CD4-positive, alpha-beta T cell treated with Interleukin-15 for 4 hours (primary cell): ENCODE measurements around the gene SLAIN2.
"Not testable (repeated sequence)": the region's sequence is repeated elsewhere in the genome, so short reads cannot be mapped to it uniquely, and the experiment has no call there.

ENCODE experiments used
- DNase-seq: peaks from one replicate; pipeline ENCODE4 v3.0.0-alpha.2; 2020; ENCODE audit warnings: low spot score

The SLAIN2 gene

DNA sequence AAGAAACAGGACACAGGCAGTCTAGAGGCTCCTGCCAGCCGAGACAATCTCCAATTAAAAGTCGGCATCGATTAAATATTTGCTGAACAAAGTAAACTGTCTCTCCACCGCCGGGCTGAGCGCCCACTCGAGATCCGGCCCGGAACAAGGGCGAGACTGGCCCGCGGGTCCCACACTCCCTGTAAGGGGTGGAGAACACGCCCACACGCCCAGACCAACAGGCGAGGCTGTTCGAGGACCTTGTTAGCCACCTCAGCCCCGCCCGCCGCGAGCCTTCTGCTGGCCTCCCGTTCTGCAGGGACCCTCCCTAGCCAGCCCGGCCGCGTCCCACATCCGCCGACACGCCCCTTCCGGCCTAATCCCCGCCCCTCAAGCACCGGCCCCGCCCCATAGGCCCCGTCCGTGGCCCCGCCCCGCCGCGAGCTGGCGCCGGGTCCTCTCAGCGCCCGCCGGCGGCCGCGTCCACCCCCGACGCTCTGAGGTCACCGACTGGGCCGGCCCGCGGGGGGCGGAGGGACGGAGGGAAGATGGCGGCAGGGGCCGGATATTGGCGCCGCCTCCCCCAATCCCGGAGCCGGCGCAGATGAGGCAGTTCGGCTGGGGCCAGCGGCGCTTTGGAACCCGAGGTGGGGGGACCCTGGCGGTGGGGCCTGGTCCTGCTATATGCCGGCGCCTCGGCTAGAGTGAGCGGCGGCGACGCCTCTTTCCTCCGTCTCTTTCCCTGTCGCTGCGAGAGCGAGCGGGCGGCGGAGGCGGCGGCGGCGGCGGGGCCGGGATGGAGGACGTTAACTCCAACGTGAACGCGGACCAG lies at the start of gene SLAIN2:
Gene SLAIN2, plus strand, starts transcription at position 565 of the 811 bp plus-strand sequence. Its CDS starts 211 bp downstream, at position 776.
- peak; percentile 98 for DNase-seq

- DNase-seq, result not testable (repeated sequence)
Measured at GRCh38 chr4:48292218-48292790, 49.0 kb upstream of the SLAIN2 start.

- no peak for DNase-seq
Measured at GRCh38 chr4:48295116-48295515, 46.2 kb upstream of the SLAIN2 start.

DNA sequence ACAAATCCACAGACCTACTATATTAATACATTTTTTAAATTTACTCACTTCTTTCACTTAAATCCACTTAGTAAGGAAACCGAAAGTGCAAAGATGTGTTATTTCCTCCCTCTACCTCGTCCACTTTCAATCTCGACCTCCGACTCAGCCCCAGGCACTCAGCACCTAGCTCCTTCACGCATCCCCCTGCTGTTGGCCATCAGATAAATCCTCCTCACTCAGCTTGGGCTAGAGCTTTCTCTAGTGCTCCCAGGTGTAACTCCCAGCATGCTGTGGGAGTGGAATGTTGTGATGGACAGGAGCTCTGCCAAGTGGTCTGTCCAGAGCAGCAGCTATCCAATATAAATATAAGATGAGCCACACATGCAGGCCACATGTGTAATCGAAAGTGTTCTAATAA lies 45.0 kb upstream of the SLAIN2 start:
- peak; percentile 2 for DNase-seq

DNA sequence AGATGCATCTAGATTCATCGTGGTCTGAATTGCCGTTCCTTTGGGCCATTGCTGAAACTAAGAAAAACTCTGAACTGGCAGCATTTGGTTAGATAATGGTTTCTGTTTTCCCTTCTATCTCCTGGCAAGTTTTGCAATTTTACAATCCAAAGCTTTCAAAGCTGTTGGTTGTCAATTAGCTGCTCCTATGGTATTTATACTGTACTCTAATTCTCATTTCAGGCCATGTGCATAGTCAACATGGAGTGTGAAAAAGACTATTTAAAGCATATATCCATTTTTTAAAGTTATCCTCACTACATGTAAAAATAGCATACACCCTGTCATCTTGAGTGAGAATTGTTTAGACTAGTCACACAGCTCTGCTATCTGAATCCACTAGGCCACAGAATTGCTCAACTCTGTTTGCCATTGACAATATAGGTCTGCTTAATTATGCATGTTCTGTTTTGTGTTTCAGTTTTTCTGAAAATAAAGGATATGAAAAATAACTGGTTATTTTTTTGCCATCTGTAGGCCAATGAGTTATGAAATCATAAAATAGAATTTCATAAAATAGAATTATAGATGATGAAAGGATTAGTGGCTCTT lies 44.0 kb upstream of the SLAIN2 start:
- DNase-seq, result no peak

GRCh38 chr4:48299560-48299959 lies 41.8 kb upstream of the SLAIN2 start:
- DNase-seq, result no peak

- no peak for DNase-seq
Measured at GRCh38 chr4:48300004-48300403, 41.3 kb upstream of the SLAIN2 start.

GRCh38 chr4:48305508-48305907 lies 35.8 kb upstream of the SLAIN2 start:
- no peak for DNase-seq

DNA sequence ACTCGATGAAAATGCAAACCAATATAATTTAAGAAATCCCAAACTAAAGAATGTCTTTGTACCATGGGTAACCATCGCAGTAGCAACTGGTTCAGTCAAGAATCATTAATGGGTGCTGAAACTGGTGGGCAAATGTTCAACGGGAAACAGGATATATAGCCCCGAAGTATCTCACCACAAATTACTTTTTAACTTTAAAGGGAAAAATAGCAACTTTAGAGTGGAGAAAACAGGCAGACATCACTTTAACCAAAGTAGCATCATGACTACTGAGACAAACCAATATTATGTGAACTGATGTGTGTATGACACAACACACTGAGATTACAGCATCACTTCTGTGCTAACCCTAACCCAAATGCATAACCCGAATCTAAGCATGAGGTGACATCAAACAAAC lies 33.8 kb upstream of the SLAIN2 start:
- no peak for DNase-seq

DNA sequence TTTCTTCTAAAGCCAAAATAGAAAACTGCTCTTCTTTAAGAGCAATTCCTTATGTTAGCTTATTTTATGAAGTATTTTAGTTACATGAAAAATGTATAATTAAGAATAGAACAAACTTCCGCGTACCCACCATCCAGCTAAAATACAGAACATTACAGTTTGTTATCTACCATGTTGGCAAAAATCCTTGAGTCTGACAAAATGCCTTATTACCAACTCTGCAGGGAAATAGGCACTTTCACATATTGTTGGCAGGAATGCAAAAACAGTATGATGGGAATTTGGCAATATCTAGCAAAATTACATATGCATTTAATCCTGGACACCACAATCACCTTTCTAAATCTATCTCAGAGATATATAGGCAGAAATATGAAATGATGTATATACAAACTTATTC lies 32.4 kb upstream of the SLAIN2 start:
- no peak for DNase-seq

- no peak for DNase-seq
Measured at GRCh38 chr4:48311896-48312295, 29.4 kb upstream of the SLAIN2 start.

- not testable (repeated sequence) for DNase-seq
Measured at GRCh38 chr4:48314746-48315145, 26.6 kb upstream of the SLAIN2 start.

DNA sequence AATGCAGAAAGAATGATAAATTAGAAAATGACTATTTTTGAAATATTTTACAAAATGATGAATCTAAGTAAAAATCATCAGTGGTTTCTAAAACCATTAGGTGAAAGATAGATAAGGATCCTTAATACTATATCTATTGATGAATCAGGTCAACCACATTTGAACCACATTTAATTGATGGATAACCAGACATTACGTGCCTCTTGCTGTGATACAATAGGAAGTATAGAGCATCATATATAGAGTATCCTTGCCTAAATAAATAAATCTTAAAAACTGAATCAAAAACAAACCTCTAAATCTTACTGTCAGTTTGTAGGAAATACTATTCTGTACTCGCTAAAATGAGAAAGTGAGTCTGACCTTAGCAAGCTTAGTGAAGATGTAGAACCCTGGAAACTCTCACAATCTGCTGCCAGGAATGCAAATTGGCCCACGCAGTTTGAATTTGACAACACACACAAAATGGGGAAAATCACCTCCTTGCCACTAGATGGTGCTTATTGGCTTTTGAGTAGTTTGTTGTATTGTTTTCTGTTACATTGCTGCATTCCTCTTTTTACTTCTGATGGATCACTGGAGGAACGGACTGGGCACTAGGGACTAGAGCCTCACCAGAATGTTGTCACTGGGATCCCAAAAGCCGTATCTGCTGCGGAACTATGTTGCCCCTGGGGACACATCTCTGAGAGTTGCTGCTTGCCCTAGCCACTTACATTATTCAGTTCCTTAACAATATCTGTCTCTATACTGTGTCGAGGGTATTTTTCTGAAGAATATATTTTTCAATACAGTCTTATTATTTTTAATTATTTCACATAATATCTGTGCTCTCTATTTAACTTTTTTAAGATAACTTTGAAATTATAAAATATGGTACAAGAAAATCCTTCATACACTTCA lies 25.4 kb upstream of the SLAIN2 start:
- peak; percentile 36 for DNase-seq

DNA sequence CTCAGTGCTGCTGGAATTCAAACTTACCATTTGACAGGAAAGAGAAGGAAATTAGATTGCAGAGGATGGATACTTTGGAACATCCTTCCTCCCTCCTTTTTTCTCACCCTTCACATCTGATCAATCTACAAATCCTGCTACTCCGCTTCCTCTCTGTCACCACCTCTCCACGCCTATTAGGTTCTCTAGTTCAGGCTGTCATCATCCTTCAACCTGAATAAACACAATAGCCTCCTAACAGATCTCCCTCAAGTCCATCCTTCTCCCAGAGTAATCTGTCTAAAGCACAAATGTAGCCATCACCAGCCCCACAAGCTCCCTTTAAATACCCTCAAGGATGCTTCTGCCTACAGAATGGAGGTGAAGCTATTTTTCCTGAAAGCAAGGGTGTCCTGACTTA lies 20.0 kb upstream of the SLAIN2 start:
- DNase-seq, result no peak

DNA sequence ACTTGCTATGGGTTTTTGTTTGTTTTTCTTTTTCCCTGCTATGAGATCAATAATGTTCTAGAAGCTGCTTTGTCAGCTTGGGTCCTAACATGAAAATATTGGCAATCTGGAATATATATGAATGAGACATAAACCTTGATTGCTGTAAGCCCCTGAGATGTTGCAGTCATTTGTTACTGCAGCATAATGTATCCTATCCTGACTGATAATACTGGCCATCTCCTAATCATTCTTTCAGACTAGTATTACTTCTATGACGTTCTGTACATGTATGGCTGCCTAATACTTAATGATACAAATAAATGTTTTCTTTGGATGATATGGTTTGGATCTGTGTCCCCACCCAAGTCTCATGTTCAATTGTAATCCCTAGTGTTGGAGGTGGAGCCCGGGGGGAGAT lies 19.3 kb upstream of the SLAIN2 start:
- no peak for DNase-seq

DNA sequence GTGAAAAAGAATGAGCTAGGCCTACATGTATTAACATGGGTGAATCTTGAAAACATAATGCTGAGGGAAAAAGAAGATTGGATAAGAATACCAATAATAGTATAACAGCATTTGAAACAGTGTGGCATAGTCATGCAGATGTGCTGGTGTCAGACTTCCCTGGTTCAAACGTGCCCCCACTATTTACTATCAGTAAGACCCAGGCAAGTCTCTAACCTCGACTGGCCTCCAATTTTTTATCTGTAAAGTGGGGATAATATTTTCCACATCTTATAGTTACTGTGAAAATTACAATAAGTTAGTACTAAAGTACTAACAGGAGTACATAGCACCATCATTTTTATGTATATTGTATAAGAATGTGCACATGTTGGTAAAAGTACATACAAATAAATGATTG lies 17.0 kb upstream of the SLAIN2 start:
- no peak for DNase-seq

DNA sequence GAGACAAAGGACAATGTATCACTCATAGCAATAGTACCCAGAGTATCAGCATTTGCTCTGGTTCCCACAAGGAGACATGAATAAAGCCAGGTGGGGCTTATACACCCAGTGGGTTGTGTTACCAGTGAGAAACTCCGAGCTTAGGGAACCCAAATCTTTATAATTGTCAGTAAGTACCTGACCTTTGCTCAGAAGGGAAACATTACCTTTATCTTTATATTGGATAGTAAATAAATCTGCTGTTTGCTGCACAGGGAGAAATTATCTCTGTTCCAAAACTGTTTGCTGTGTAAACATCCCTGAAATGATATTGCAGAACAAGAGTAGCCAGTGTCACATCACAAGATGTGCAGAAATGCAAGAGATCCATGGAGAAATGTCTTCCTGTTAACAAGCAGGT lies 12.1 kb upstream of the SLAIN2 start:
- no peak for DNase-seq

GRCh38 chr4:48329976-48330375 lies 11.4 kb upstream of the SLAIN2 start:
- DNase-seq, result no peak

DNA sequence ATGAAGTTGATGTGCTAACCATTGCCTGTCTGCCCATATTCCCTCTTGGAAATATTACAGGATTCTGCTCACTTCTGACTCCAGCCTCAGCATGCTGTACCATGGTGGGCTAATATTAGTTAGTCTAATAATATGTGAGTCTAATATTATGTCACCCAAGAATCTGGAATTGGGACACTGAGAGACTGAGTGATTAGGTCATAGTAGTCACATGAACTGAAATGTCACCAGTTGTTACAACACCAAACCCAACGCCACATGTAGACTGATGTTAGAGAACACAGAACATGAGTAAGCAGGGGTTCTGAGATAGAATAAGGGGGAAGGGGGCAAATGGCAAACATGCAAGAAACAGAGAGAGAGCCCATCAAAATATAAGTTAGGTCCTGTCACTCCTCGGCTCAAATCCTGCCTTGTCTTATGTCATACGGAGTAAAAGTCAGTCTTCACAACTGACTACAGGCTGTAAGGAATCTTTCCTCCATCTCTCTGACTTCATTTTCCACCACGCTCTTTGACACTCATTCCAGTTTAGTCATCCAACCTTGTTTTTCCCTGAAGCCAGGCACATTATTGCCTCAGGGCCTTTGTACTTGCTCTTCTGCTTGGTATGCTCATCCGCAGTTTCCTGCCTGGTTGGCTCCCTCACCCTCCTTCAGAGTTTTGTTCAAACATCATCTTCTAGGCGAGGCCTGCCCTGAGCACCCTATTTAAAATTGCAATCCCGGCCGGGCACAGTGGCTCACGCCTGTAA lies 9.6 kb upstream of the SLAIN2 start:
- DNase-seq, result no peak

DNA sequence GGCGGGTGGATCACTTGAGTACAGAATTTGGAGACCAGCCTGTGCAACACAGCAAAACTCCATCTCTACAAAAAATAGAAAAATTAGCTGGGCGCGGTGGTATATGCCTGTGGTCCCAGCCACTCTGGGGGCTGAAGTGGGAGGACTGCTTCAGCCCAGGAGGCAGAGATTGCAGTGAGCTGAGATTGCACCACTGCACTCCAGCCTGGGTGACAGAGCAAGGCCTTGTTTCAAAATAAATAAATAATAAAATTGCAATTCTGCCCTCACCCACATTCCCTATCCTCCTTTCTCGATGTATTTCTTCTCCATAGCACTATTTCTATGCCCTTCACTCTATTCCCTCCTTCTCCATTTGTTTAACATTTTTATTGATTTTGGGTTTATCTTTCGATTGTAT lies 8.7 kb upstream of the SLAIN2 start:
- no peak for DNase-seq

DNA sequence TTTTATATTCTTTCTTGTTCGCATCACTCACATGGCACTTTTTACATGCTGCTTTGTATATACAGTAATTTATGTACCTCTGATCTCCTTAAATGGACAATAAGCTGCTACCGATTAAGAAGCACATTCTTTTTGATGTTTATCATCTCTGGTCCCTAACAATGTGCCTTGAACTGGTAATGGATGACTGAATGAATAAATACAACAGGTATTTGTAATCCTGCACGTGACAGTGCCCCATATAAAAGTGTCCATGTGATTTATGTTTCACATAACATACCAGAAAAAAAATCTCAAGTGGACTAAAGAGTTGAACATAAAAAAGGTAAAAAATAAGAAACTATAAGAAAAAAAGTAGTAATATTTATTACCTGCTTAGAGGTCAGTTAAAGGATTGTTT lies 7.7 kb upstream of the SLAIN2 start:
- DNase-seq, result no peak

DNA sequence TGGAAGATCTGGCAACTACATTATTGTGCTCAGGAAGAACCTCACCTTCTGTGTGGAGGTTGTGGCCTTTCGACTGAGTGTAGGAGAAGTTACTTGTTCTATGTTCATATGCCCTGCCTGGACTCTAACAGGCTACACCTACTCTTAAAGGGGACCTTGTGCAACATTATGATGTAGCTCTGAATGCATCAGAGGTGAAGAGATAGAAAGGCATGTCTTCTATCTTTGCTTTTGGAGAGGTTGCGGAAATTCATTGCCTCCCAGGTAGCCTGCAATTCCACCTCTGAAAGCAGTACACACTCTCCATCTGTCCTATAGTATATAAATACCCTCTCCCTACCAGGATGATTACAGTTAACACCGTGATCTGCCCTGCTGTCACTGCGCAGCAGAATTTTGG lies 7.1 kb upstream of the SLAIN2 start:
- no peak for DNase-seq
